GM19467 (cell line): ENCODE measurements around the gene EFHC1.

ENCODE experiments used
- ATAC-seq: cut with Tn5 transposase; IDR thresholded peaks from one replicate; pipeline ENCODE4 v1.9.1; 2021; ENCODE audit warnings: mild to moderate bottlenecking, moderate library complexity; ENCODE audit not compliant: unreplicated experiment

The EFHC1 gene

GRCh38 chr6:52395969-52396368 lies 24.2 kb upstream of the EFHC1 start:
- no peak for ATAC-seq

GRCh38 chr6:52399511-52400312 lies 20.4 kb upstream of the EFHC1 start:
- no peak for ATAC-seq

DNA sequence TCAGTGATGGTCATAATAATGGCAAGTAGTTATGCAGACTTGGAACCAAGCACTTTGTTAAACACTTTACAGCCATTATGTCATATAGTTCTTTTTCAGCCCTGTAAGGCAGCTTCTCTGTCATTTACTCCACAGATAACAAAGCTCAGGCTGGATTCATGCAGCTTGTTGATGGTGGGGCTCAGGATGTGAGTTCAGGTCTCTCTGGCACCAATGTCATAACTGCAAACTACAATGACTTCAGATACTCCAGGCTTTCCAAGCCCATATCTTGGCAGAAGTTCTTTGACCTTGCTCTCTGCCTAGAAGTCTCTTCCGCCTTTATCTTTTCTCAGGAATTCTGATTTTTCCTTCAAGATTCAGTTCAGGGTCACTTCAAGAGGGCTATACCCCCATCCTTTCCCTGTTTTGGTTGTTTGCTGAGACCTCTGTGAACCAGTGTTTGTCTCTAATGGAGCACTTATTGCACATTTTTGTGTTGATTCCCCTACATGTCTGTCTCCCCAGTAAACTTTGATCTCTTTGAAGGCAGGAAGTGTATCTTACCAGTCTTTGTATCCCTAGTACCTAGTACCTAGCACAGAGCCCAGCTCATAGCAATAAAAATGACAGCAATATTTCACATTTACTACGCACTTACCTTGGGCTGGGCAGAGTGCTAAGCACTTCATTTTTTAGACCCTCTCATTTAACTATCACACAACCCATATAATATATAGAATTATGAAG lies 19.7 kb upstream of the EFHC1 start:
- ATAC-seq = no peak

- ATAC-seq = no peak
These were observed 17.1 kb upstream of the EFHC1 start for GRCh38 chr6:52403086-52403485.

DNA sequence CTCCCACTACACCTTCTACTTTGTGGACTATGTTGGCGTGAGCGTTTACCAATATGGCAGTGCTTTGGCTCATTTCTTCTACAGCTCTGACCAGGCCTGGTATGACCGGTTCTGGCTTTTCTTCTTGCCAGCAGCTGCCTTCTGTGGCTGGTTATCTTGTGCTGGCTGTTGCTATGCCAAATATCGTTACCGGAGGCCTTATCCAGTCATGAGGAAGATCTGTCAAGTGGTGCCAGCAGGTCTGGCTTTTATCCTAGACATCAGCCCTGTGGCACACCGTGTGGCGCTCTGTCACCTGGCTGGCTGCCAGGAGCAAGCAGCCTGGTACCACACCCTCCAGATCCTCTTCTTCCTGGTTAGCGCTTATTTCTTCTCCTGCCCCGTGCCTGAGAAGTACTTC lies 16.5 kb upstream of the EFHC1 start:
- ATAC-seq = no peak

- ATAC-seq = no peak
These were observed 14.9 kb upstream of the EFHC1 start for GRCh38 chr6:52405243-52405642.

DNA sequence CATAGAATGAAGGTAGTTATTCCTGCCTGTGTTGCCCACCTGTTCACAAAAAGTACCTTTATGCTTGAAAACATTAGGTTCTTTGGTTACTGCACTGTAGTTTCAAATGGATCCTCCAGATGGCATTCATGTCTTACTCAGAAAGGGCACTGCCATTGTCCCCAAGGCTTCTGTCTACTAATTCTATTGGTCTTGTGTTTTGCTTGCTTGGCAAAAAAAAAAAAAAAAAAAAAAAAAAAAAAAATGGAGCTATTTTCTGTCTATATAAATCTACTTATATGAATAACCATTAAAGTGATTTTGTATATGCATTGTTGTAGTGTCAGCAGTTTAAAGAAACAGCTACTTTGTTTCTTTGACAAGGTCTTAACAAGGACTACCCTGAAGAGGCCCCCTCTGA lies 12.7 kb upstream of the EFHC1 start:
- ATAC-seq = peak; percentile 70

DNA sequence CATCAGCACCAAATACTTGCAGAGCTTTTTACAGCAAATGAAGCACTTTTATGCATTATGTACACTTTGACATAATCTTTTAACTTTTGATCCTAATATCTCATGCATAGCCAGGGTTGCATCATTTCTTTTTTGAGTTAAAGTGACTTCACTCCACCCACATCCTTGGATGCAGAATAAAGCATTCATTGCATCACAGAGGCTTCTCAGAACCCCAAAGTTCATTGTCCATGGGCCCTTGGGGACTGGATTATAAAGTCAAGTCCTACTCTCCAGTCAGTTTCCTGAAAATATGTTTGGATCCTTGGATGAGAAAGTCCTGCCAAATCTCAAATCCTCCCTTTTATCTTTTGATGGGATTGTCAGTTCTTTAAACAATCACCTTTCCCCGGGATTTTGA lies 10.6 kb upstream of the EFHC1 start:
- no peak for ATAC-seq

GRCh38 chr6:52410979-52411378 lies 9.2 kb upstream of the EFHC1 start:
- no peak for ATAC-seq

DNA sequence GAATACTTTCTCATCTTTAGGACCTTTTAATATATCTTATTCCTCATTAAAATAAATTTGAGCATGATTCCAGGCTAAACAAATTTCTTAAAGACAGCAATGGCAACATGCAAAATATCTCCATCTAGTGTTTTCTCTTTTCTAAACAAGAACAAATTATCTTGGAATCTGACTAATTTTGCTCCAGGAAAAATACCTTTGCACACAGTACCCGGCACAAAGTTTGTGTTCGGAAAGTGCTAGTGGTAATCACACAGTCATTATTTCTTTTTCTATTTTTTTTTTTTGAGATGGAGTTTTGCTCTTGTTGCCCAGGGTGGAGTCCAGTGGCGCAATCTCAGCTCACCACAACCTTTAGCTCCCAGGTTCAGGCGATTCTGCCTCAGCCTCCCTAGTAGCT lies 8.2 kb upstream of the EFHC1 start:
- ATAC-seq = no peak

DNA sequence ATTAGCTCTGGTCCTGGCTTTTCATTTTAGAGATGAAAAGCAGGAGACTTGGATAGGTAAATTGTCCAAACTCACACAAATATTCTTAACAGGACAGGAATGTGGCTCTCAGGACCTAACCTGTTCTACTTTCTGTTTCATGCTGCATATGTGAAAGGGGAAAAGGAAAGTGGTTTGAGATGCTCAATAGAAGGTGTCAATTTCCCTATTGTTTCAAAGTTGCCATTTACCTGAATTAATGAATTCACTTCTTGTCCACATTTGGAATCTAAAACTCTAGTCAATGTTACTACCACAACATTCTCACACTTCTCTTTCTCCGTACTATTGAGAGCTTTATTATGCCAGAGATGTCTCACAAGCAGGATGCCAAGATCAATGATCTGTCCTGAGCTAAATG lies 4.8 kb upstream of the EFHC1 start:
- no peak for ATAC-seq

- no peak for ATAC-seq
These were observed 4.1 kb upstream of the EFHC1 start for GRCh38 chr6:52415917-52416628.

- no peak for ATAC-seq
These were observed 3.5 kb upstream of the EFHC1 start for GRCh38 chr6:52416629-52417151.

DNA sequence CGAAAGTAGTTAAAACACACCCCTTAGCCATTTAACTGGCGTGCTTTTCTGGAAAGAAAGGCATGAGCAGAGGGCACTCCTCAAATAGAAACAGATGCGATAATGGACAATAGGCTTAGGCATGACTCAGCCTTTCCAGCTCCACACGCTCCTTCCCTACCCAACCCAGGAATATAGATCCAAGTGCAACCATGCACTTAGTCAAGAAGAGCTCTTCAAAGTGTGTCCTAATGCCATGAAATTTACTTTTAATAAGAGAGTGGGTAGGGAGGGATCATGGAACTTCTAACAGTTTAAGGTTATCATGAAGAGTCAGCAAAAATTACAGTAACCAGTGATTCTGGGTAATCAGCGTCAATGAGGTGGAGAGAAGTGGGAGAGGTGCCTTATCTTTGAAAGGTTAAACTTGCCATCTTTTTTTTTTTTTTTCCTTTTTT lies 2.4 kb upstream of the EFHC1 start:
- ATAC-seq = no peak

- no peak for ATAC-seq
These were observed 1.5 kb upstream of the EFHC1 start for GRCh38 chr6:52418606-52419005.

DNA sequence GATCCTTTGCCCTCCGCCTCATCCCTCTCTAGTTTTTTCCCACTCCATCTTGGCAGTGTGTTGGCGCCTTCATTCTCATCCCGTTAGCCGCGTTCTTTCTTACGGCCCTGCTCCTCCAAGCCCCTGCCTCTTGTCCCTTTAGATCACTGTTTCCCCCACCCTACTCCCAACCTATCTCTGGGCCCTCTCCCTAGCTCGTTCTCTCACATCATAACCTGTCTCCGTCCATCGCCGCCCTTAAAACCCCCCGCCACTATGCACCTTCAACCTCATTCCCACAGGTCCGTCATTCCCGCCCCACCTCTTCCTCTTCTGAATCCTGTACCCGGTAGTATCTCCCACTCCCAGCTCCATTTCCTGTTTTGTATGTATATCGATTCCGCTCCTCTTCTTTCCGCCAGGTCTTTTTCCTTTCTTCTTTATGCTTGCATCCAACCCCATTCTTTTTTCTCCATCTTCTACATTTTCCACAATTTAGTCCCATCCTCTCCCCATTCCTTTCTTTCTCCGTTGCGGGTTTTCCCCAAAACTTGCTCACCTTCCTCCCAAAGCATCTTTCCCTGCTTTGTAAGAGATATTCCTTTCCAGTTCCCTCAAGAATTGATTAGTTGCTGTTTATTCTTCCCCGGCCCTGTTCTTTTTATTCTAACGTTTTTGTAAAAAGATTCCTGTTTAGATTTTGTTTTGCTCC lies 671 bp downstream of the EFHC1 start:
- ATAC-seq = no peak

DNA sequence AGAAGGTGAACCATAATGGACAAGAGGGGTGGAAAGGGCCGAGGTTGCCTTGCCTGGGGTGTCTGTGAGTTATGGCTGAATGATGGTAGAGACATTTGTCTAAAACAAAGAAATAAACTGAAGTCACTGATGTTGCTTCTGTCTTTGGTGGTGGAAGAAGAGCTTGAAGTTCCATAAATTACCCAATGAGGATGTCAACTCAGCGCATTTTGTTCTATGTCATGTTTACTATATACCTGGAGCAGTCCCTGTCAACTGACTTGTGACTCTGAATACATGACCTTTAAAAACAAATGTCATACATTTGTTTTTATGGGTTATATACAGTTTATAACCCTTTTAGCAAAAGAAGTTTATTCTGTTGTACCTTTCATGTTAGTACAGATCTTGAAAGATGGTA lies 2.0 kb downstream of the EFHC1 start:
- ATAC-seq = no peak

GRCh38 chr6:52423448-52423847 lies 3.3 kb downstream of the EFHC1 start:
- ATAC-seq = no peak

DNA sequence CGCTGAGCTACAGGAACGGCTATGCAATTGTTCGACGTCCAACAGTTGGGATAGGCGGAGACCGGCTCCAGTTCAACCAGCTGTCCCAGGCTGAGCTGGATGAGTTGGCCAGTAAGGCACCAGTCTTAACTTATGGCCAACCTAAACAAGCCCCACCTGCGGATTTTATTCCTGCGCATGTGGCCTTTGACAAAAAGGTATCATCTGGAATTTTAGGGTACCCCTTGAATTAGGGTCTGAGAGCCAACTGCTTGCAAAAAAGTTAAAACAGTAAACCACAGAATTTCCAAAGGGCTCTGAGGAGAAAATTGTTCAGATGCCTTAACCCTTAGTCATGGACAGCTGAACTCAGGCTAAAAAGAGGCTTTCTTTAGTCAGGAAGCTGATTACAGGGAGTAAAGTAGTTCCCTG lies 3.8 kb downstream of the EFHC1 start:
- ATAC-seq = no peak

GRCh38 chr6:52424513-52424912 lies 4.4 kb downstream of the EFHC1 start:
- no peak for ATAC-seq

DNA sequence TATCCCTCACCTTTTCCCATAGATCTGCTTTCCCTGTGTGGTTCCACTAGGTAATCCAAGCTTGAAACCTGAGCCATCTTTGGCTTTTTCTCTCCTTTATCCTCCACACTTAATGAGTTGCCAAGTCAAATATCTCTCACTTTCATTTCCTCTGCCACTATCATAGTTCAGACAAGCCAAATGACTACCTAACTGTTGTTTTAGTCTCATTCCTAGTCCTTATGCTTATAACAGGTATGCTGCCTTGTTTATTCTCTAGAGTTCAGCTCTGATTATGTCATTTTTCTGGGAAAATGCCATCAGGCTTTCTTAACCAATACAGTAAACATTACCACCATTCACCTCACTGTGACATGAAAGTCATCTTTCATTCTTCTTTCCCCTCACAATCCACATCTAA lies 6.5 kb downstream of the EFHC1 start:
- no peak for ATAC-seq
